ENCODE measurements around the gene TMEM208.

DNA sequence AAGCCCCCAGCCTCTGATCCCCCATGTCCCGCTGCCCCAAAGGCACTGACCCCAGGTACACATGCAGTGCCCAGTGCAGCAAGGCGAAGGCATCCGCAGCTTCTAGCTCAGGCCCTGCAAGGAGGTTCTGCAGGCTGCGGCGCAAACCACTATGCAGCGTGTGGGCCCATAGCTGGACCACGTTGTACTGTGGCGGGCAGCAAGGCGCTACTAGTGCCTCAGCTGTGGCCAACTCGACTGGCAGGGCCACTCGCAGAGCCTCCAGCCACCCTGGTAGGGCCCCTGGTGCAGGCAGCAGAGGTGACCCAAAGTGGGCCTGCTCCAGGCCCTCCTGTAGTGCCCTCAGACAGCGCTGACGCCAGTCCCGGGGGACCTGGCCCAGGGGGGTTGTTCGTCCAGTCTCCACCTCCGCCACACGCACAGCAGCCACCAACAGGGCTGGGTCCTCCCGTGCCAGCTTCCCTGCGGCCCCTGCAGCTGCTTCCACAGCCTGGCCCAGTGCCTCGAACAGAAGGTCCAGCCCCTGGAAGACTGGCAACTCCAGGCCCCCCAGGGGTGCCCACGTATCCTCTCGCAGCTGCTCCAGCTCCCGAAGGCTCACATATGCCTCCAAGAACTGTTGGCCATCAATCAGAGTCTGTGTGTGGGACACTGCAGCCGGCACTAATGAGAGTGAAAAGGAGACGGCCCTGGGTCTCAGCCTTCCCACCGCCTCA, 39.6 kb upstream of the TMEM208 start:
- TF ChIP-seq BACH1 (IDR thresholded peaks at IDR 0.05; ENCODE audit: low read length) (no peak), CHD2 (IDR thresholded peaks at IDR 0.05; ENCODE audit: low read length) (no peak), RFX5 (IDR thresholded peaks at IDR 0.05; ENCODE audit: borderline replicate concordance, low read depth, low read length) (no peak), ATF2 (IDR thresholded peaks at IDR 0.05; ENCODE audit: low read length) (no peak), BCL11A (IDR thresholded peaks at IDR 0.05; ENCODE audit: low read depth in 2 of 2, low read length in 2 of 2) (no peak), MAFK (IDR thresholded peaks at IDR 0.05; ENCODE audit: low read depth, low read length) (no peak)
- TF ChIP-seq, protein P1, sequence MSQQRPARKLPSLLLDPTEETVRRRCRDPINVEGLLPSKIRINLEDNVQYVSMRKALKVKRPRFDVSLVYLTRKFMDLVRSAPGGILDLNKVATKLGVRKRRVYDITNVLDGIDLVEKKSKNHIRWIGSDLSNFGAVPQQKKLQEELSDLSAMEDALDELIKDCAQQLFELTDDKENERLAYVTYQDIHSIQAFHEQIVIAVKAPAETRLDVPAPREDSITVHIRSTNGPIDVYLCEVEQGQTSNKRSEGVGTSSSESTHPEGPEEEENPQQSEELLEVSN (IDR thresholded peaks at IDR 0.05): no peak
- TF ChIP-seq, protein P2, sequence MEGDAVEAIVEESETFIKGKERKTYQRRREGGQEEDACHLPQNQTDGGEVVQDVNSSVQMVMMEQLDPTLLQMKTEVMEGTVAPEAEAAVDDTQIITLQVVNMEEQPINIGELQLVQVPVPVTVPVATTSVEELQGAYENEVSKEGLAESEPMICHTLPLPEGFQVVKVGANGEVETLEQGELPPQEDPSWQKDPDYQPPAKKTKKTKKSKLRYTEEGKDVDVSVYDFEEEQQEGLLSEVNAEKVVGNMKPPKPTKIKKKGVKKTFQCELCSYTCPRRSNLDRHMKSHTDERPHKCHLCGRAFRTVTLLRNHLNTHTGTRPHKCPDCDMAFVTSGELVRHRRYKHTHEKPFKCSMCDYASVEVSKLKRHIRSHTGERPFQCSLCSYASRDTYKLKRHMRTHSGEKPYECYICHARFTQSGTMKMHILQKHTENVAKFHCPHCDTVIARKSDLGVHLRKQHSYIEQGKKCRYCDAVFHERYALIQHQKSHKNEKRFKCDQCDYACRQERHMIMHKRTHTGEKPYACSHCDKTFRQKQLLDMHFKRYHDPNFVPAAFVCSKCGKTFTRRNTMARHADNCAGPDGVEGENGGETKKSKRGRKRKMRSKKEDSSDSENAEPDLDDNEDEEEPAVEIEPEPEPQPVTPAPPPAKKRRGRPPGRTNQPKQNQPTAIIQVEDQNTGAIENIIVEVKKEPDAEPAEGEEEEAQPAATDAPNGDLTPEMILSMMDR (IDR thresholded peaks at IDR 0.05; ENCODE audit: control extremely low read depth in 1 of 3, insufficient read depth in 1 of 3, low read depth in 1 of 3, low read length in 3 of 3): no peak
